H1 (cell line): ENCODE results near the gene TAF6. TPM values are rescaled to one million over a fixed set of nuclear protein-coding genes. Genes with fewer than 3 reads are reported as not detected.

Experiments
- CREB1 ChIP-seq: IDR thresholded peaks from 2 replicates; pipeline ENCODE4 v1.6.1; 2012; ENCODE audit warnings: inconsistent platforms
- CTBP2 ChIP-seq: IDR thresholded peaks from 2 replicates; pipeline ENCODE4 v1.7.0; 2011; ENCODE audit warnings: borderline replicate concordance, mild to moderate bottlenecking, moderate library complexity, mixed read lengths, low read length; ENCODE audit not compliant: insufficient read depth, insufficient read length
- EP300 ChIP-seq, 2 experiments: IDR thresholded peaks; 1 replicate in 1 of 2; 2 replicates in 1 of 2; pipeline ENCODE4 v1.6.1; 2011 to 2012; ENCODE audit warnings: low read depth in 2 of 2, low read length in 2 of 2, mild to moderate bottlenecking in 2 of 2, borderline replicate concordance in 1 of 2, inconsistent platforms in 1 of 2, moderate library complexity in 1 of 2
- GABPA ChIP-seq: IDR thresholded peaks from 2 replicates; pipeline ENCODE4 v1.6.1; 2011; ENCODE audit warnings: mild to moderate bottlenecking, low read length, moderate library complexity, borderline replicate concordance; ENCODE audit not compliant: insufficient read depth
- JUN ChIP-seq: IDR thresholded peaks from 2 replicates; pipeline ENCODE4 v1.6.1; 2011; ENCODE audit warnings: low read depth, mild to moderate bottlenecking, improper control_type of control experiment, low read length
- JUND ChIP-seq: IDR thresholded peaks from 2 replicates; pipeline ENCODE4 v1.6.1; 2011; ENCODE audit warnings: mild to moderate bottlenecking, improper control_type of control experiment, low read length
- KDM4A ChIP-seq: IDR thresholded peaks from one replicate; pipeline ENCODE4 v1.7.1; 2012; ENCODE audit warnings: low read depth, mild to moderate bottlenecking, moderate library complexity, low read length, inconsistent platforms; ENCODE audit not compliant: severe bottlenecking
- MAFK ChIP-seq: IDR thresholded peaks from 2 replicates; pipeline ENCODE4 v1.6.1; 2012; ENCODE audit warnings: low read depth, mild to moderate bottlenecking, improper control_type of control experiment, low read length
- POLR2A ChIP-seq, 2 experiments: IDR thresholded peaks; 1 replicate in 1 of 2; 2 replicates in 1 of 2; pipeline ENCODE4 v1.6.1; 2011; ENCODE audit warnings: low read depth in 2 of 2, low read length in 2 of 2, mild to moderate bottlenecking in 2 of 2; ENCODE audit errors: control extremely low read depth in 1 of 2
- POLR2AphosphoS5 ChIP-seq: IDR thresholded peaks from 2 replicates; pipeline ENCODE4 v1.6.1; 2011; ENCODE audit warnings: low read depth, low read length
- RBBP5 ChIP-seq: IDR thresholded peaks from 2 replicates; pipeline ENCODE4 v1.7.1; 2012; ENCODE audit warnings: low read depth, mild to moderate bottlenecking, inconsistent platforms, low read length, moderate library complexity, borderline replicate concordance
- SAP30 ChIP-seq: fragments of 300-600 bp; sonication (generic); IDR thresholded peaks from 2 replicates; pipeline ENCODE4 v1.7.1; 2012; ENCODE audit warnings: low read length, moderate library complexity, mild to moderate bottlenecking, inconsistent platforms; ENCODE audit not compliant: insufficient read depth, insufficient replicate concordance
- SIN3A ChIP-seq, 2 experiments: IDR thresholded peaks in 1 of 2; conservative IDR thresholded peaks in 1 of 2; 2 replicates each; pipeline ENCODE4 v1.6.1; 2011 to 2012; ENCODE audit warnings: low read length in 2 of 2, improper control_type of control experiment in 1 of 2, low read depth in 1 of 2, mild to moderate bottlenecking in 1 of 2
- SIRT6 ChIP-seq: IDR thresholded peaks from one replicate; pipeline ENCODE4 v1.7.1; 2012; ENCODE audit warnings: low read length, inconsistent platforms
- SIX5 ChIP-seq: IDR thresholded peaks from 2 replicates; pipeline ENCODE4 v1.6.1; 2011; ENCODE audit warnings: mild to moderate bottlenecking, low read depth, low read length
- SP1 ChIP-seq: IDR thresholded peaks from 2 replicates; pipeline ENCODE4 v1.6.1; 2011; ENCODE audit warnings: low read depth, low read length
- SP2 ChIP-seq: IDR thresholded peaks from 2 replicates; pipeline ENCODE4 v1.6.1; 2012; ENCODE audit warnings: mild to moderate bottlenecking, low read length, inconsistent platforms
- SP4 ChIP-seq: IDR thresholded peaks from 2 replicates; pipeline ENCODE4 v1.6.1; 2012; ENCODE audit warnings: low read length, inconsistent platforms
- polyA plus RNA-seq, 7 experiments: library from polyadenylated mRNA; depleted of rRNA in 3 of 7; stranded (reverse) in 5 of 7; unstranded in 2 of 7; fragments of >200 nt in 5 of 7; fragments of 200-250 nt in 2 of 7; gene quantifications; 1 replicate in 5 of 7; 2 replicates in 1 of 7; 4 replicates in 1 of 7; pipeline versions ENCODE4 v1.2.1 to v1.2.3, GENCODE V29; 2011 to 2013; ENCODE audit warnings: missing spikeins in 2 of 7, mixed read lengths in 2 of 7
- total RNA-seq: library from RNA; stranded (reverse); fragmentation: NEBNext Ultra II Directional; extraction: Animal tissue kit (Norgen Biotek cat#: 25700); gene quantifications from 2 replicates; pipeline ENCODE4 v1.2.1, GENCODE V29; 2021
- TF ChIP-seq, protein P1 (sequence below): IDR thresholded peaks from 2 replicates; pipeline ENCODE4 v1.6.1; 2011; ENCODE audit warnings: low read length, improper control_type of control experiment

TAF6 gene
- total and polyA plus RNA-seq, 2 of the 8 experiments (the other 6 are each of a cell fraction or from before 2014, with no cell fraction given): 66.7 to 101 TPM

DNA sequence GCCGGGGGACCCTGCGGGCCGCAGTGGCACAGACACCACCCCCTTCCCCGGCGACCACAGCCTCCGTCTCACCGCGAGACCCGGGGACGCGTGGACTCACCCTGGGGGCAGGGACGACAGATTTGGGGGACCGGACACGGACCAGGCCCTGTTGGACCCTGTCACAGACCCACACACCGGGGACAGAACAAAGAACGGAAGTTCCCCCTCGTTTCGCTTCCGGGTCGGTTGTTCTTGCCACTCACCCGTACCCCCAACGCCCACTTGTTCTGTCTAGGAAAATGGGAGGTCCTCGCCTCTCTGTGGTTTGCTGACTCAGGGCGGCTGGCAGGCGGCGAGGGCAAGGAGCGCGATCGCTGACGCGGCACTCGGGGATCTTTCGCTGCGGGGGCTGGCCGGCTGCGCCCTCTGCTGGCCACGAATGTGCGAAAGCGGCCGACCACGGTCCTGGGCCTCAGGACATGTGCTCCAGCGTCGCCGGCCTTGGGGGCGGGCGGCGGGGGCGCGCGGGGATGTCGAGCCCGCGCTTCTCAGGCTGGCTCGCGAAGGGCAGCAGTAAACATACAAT is 37.5 kb downstream of the TAF6 start, which contains the start of gene ZNF3 (continued):
- TF ChIP-seq SP4 (no peak; the same call in 1 of the 2 replicates), POLR2A (IDR thresholded peaks at IDR 0.05; ENCODE audit: control extremely low read depth in 1 of 2, low read depth in 2 of 2, low read length in 2 of 2) (peak; percentile 77 to 95), KDM4A (peak; percentile 42), JUND (peak; percentile 79), SIN3A (conservative IDR thresholded peaks at IDR 0.05 in 1 of 2, IDR thresholded peaks at IDR 0.05 in 1 of 2; ENCODE audit: low read depth in 1 of 2, low read length in 2 of 2) (peak; percentile 88 to 93; a peak in 3 of 4 replicates), CTBP2 (no peak), POLR2AphosphoS5 (peak; percentile 96), JUN (no peak), SP2 (peak; percentile 96), SP1 (peak; percentile 87), EP300 (IDR thresholded peaks at IDR 0.05; ENCODE audit: borderline replicate concordance in 1 of 2, low read depth in 2 of 2, low read length in 2 of 2) (peak in 1 of 2 experiments; percentile 81; a peak in 1 of 3 replicates), GABPA (peak; percentile 98), MAFK (peak; percentile 99), SIX5 (peak; percentile 34; the same call in 1 of the 2 replicates), SAP30 (peak; percentile 4), CREB1 (peak; percentile 90), SIRT6 (no peak), RBBP5 (no peak)
- TF ChIP-seq, protein P1, sequence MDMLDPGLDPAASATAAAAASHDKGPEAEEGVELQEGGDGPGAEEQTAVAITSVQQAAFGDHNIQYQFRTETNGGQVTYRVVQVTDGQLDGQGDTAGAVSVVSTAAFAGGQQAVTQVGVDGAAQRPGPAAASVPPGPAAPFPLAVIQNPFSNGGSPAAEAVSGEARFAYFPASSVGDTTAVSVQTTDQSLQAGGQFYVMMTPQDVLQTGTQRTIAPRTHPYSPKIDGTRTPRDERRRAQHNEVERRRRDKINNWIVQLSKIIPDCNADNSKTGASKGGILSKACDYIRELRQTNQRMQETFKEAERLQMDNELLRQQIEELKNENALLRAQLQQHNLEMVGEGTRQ: peak; percentile 30; the same call in 1 of the 2 replicates
